GM18868 (cell line): Measurements from ENCODE around the gene LAMA2.

Experiments
- ATAC-seq: cut with Tn5 transposase; IDR thresholded peaks from one replicate; pipeline ENCODE4 v1.9.1; 2021; ENCODE audit warnings: mild to moderate bottlenecking, moderate library complexity; ENCODE audit not compliant: unreplicated experiment

Gene LAMA2

GRCh38 chr6:129206821-129207220 lies 323.9 kb downstream of the LAMA2 start:
- ATAC-seq = peak; percentile 43

GRCh38 chr6:129207832-129208231 lies 324.9 kb downstream of the LAMA2 start:
- no peak for ATAC-seq

DNA sequence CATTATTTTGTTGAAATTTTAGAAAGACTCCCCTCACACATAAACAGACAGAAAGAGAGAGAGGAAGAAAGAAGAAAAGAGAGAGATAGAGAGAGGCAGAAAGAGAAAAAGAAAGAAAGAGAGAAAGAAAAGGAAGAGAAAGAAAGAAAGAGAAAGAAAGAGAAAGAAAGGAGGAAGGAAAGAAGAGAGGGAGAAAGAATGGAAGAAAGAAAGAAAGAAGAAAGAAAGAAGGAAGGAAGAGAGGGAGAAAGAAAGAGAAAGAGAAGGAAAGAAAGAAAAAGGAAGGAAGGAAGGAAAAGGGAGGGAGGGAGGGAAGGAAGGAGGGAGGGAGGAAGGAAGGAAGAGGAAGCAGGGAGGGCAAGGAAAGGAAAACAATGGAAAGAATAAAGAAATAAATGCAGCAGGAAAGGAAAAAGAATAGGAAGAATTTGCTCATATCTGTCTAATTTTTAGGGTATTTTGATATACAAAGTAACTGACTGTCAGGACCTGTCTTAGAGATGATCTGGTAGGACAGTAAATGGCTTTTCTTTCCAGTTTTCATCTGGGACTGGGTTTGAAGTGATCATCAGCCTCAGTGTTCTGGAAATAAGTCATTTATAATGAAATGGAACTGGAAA lies 325.6 kb downstream of the LAMA2 start:
- no peak for ATAC-seq

DNA sequence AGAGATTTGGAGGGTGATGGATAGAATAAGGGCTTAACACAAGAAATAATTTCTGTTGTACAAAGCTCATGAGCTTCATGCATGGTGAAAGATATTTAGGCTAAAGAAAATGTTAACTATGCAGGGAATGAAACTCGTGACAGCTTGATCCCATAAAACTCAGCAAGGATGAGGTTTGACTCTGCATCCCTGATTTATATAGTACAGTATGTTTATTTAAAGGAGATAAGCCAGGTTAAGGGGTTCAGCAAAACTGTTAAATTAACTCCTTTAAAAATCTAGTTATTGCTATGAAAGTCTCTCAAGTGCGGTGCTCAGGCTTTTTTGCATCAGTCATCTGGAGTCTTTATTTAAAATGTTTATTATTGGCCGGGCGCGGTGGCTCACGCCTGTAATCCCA lies 326.4 kb downstream of the LAMA2 start:
- ATAC-seq = no peak

DNA sequence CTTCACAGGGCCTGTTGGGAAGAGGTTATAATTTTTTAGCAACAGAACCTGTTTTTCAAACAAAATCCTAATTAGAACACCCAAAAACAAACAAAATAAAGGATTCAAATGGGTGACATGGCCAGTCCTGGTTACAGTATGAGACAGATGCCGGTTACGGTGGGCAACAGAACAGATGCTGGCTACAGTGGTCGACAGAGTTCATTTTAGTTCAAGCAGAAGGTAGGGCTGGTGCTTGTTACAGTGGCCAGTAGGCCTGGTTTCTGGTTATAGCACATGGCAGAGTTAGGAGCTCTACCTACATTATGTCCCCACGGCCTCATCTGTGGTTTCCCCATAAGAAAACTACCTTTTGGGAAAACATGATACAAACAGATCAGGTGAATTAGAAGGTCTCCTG lies 327.7 kb downstream of the LAMA2 start:
- ATAC-seq = no peak

DNA sequence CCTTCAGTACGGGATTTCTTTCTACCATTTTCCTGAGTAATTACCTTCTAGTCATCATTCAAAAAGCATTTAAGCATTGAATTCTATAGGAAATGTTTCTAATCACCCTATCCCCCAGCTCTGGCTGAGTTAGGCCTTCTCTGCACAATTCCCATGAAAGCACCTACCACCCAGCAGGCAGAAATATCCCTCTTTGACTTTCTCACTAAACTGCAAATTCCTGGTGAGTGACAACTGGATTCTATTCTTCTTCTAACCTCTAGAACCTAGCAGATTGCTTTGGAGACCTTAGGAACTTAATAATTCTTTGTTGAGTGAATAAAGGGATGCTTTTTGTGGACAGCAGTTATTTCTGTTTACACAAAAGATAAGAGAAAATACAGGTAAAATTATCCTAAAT lies 328.7 kb downstream of the LAMA2 start:
- no peak for ATAC-seq

- ATAC-seq = no peak
Observed at GRCh38 chr6:129212081-129212480, 329.1 kb downstream of the LAMA2 start.

DNA sequence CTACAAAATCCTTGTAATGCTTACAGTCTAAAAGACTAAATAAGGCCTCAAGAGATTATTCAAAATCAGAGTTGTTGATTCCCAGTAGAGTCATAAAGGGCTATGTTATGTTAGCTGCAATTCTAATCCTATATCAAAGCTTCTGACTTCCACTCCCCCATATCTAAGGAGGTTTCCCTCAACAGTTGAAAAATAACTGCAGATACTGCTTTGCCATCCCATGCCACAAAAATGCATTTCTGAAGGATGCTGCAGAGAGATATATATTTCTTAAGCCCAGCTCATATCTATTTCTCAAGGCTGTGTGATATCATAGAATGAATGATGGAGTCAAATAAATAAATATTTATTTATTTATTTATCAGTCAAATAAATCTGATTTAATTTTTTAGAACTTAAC lies 332.3 kb downstream of the LAMA2 start:
- no peak for ATAC-seq

- ATAC-seq = no peak
Observed at GRCh38 chr6:129215916-129216520, 333.1 kb downstream of the LAMA2 start.

DNA sequence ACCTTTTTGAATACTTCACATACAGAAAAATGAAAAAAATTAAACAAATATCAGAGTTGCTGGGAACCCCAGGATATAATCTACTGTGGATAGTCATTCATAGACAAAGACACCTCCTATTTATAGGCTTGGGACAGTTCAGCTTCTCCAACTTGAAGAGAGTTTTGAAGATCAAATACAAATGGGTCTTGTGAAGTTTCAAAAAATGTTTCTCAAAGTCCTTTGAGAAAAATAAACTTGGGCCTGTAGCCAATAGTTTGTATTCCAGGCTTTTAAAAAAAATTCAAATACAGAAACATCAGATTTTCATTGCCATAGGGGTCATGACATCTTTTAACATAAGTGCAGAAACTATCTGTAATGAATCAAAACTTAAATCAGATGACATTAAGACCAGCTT lies 334.8 kb downstream of the LAMA2 start:
- no peak for ATAC-seq

- ATAC-seq = peak; percentile 69
Observed at GRCh38 chr6:129233458-129234134, 350.7 kb downstream of the LAMA2 start.

DNA sequence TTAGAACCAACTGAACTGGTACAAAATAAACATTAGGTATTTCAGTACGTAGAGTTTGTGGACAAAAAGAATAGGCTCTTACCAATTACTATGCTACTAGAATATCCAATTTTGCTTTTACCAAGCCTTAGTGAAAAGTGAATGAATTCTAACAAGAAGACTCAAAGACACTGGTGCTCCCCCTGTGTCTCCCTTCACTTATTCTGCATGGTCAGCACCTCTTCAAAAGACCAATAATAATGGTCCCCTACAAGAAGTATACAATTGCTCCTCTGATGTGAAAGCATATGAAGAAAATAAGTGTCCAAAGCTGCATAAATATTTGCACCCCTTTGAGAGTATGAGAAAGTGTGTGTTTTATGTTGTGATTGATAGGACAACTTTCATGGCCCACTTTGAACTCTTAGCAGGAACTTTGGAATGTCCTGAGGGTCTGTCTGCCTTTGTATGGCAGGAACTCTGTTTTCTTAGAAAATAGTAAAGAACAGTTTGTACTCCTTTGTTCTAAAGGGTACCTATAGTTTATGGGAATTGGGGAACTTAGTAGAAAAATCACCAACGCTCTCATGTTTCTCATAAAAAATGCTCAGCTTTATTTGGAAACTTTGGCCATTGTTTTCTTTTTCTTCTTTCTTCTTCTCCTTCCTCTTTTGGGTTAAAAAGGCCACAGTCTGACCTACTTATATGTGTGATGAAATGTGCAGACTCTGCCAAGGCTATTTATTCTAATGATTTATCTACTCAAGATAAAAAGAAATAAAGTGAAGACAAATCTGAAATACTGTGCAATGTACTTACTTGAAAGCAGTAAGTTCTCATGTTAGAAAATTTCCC lies 352.4 kb downstream of the LAMA2 start:
- ATAC-seq = no peak

DNA sequence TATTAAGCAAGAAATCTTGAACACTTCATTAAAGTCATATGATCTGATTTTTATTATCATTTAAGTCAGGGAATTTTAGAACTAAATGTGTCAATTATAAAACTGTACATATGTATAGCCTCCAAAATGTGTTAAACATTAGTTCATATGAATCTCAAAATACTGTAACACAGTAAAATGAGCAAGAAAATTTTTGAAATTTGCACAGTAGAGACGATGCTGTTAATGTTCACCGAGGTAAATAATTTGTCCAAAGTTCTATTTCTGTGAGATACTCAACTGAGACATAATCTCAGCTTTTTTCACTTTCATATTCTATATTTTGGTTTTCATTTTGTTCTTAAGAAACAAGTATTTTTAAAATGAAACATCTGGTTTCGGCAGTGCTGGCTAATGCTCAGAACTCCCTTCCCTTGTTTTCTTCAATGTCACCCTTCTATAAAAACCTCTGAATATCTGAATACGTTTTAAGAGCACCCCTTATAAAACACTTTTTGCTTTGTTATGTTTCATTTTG lies 353.1 kb downstream of the LAMA2 start:
- peak; percentile 45 for ATAC-seq

DNA sequence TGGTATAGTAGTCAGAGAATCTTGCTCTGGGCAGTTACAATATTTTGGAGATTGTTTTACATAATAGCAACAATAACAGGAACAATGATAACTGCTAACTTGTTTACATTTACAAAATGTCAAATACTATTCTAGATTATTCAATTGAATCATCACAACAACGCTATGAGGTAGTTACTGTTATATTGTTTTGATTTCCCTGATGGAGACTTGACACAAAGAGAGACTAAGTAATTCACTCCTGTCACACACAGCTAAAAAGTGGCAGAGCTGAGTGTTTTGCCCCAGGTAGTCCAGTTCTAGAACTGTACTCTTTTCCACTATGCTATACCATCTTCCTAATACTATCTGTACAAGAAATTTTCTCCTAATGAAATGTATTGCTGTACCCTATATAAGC lies 356.1 kb downstream of the LAMA2 start:
- no peak for ATAC-seq

- no peak for ATAC-seq
Observed at GRCh38 chr6:129239825-129240491, 357.0 kb downstream of the LAMA2 start.

DNA sequence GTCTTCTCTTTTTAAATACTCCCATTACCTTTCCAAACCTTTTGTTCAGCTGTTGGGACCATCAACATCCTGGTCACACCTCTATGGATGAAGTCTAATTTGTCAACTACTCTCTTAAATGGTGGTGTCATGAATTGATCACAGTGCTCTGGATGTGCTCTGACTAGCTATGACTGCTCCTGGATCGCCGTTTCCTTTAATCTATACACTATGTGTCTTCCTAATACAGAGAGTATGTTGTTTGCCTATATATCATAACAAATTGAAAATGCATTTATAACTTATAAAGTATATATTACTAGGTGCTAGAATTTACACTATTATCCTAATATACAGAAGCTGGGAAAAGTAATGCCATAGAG lies 357.5 kb downstream of the LAMA2 start:
- no peak for ATAC-seq

GRCh38 chr6:129242546-129242945 lies 359.6 kb downstream of the LAMA2 start:
- no peak for ATAC-seq

GRCh38 chr6:129243377-129243776 lies 360.4 kb downstream of the LAMA2 start:
- ATAC-seq = no peak

DNA sequence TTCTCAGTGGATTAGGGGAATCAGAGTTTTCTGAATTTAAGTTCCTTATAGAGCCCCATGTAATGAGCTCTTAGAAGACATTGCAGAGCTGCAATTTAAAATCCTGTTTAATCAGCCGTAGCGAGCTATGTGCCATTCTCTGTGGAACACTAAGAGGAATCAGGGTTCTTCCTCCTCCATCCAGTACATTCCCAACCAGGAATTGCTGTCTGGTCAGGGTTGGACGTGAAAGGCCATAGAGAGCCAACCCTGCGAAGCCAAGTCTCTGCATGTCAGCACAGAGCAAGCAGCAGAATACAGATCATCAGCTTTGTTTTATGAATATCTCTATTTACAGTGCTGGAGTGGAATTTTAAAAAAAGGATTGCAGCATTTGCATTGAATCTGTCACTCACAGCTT lies 366.0 kb downstream of the LAMA2 start:
- no peak for ATAC-seq

DNA sequence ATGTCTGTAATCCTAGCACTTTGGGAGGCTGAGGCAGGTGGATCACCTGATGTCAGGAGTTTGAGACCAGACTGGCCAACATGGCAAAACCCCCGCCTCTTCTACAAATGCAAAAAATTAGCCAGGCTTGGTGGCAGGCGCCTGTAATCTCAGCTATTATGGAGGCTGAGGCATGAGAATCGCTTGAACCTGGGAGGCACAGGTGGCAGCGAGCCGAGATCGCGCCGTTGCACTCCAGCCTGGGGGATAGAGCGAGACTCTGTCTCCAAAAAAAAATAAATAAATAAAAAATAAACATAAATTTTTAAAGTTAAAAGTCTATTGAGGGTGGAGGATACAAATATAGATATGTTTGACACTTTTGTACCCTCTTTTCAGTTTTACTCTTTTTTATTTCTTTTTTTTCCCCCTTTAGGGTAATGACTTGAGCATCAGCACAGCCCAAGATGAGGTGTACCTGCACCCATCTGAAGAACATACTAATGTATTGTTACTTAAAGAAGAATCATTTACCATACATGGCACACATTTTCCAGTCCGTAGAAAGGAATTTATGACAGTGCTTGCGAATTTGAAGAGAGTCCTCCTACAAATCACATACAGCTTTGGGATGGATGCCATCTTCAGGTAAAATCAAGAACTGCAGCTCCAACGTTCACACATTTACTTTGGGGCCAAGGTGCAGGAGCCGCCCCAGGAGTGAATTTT lies 368.9 kb downstream of the LAMA2 start:
- ATAC-seq = peak; percentile 94
